H9 (cell line): ENCODE results near the gene NPAS3. TPM values are rescaled to one million over a fixed set of nuclear protein-coding genes. Genes with fewer than 3 reads are reported as not detected.

Experiments used
- DNase-seq: peaks from one replicate; pipeline ENCODE4 v3.0.0-alpha.2; 2017
- H2AFZ ChIP-seq: one replicate; pipeline ENCODE4 v1.6.1; 2013; ENCODE audit warnings: mild to moderate bottlenecking, low read length, control low read depth, moderate library complexity
- H2AK5ac ChIP-seq: 2 replicates; pipeline ENCODE4 v1.6.1; 2013; ENCODE audit warnings: low read length, control low read depth, mixed read lengths; ENCODE audit not compliant: insufficient read length
- H2BK120ac ChIP-seq: one replicate; pipeline ENCODE4 v1.6.1; 2013; ENCODE audit warnings: low read depth, mild to moderate bottlenecking, low read length, control low read depth, inconsistent platforms; ENCODE audit not compliant: poor library complexity, severe bottlenecking
- H2BK12ac ChIP-seq: 2 replicates; pipeline ENCODE4 v1.6.1; 2013; ENCODE audit warnings: low read length, control low read depth, mixed read lengths, low read depth; ENCODE audit not compliant: insufficient read length
- H2BK15ac ChIP-seq: 2 replicates; pipeline ENCODE4 v1.6.1; 2013; ENCODE audit warnings: low read depth, low read length, control low read depth
- H2BK20ac ChIP-seq: one replicate; pipeline ENCODE4 v1.6.1; 2013; ENCODE audit warnings: low read depth, mild to moderate bottlenecking, low read length, control low read depth, inconsistent platforms; ENCODE audit not compliant: poor library complexity, severe bottlenecking
- H2BK5ac ChIP-seq: 2 replicates; pipeline ENCODE4 v1.6.1; 2013; ENCODE audit warnings: low read length, control low read depth, mixed read lengths; ENCODE audit not compliant: insufficient read length
- H3K14ac ChIP-seq: 2 replicates; pipeline ENCODE4 v1.6.1; 2013; ENCODE audit warnings: low read length, control low read depth; ENCODE audit not compliant: insufficient read depth
- H3K18ac ChIP-seq: 2 replicates; pipeline ENCODE4 v1.6.1; 2013; ENCODE audit warnings: low read depth, mild to moderate bottlenecking, mixed read lengths, low read length, control low read depth; ENCODE audit not compliant: insufficient read length
- H3K23ac ChIP-seq: 2 replicates; pipeline ENCODE4 v1.6.1; 2013; ENCODE audit warnings: low read length, control low read depth, mixed read lengths, low read depth; ENCODE audit not compliant: insufficient read length
- H3K23me2 ChIP-seq: 2 replicates; pipeline ENCODE4 v1.6.1; 2013; ENCODE audit warnings: low read depth, mild to moderate bottlenecking, mixed read lengths, low read length, control low read depth; ENCODE audit not compliant: insufficient read length, poor library complexity, severe bottlenecking
- H3K27ac ChIP-seq: 2 replicates; pipeline ENCODE4 v1.5.1; 2013; ENCODE audit warnings: low read length, control low read depth, mixed read lengths, low read depth; ENCODE audit not compliant: insufficient read length
- H3K27me3 ChIP-seq: 2 replicates; pipeline ENCODE4 v1.6.1; 2013; ENCODE audit warnings: low read length, control low read depth, inconsistent platforms; ENCODE audit not compliant: insufficient read depth
- H3K4ac ChIP-seq: 2 replicates; pipeline ENCODE4 v1.6.1; 2013; ENCODE audit warnings: low read depth, mild to moderate bottlenecking, control low read depth, inconsistent platforms, low read length, moderate library complexity
- H3K4me1 ChIP-seq: 2 replicates; pipeline ENCODE4 v1.6.1; 2013; ENCODE audit warnings: low read length, control low read depth, inconsistent platforms; ENCODE audit not compliant: insufficient read depth
- H3K4me2 ChIP-seq: 2 replicates; pipeline ENCODE4 v1.6.1; 2013; ENCODE audit warnings: low read length, control low read depth, mixed read lengths; ENCODE audit not compliant: insufficient read length, insufficient read depth
- H3K56ac ChIP-seq: 2 replicates; pipeline ENCODE4 v1.6.1; 2013; ENCODE audit warnings: low read depth, mild to moderate bottlenecking, mixed read lengths, low read length, control low read depth; ENCODE audit not compliant: insufficient read length
- H3K79me1 ChIP-seq: 2 replicates; pipeline ENCODE4 v1.6.1; 2013; ENCODE audit warnings: low read depth, mild to moderate bottlenecking, moderate library complexity, low read length, control low read depth, inconsistent platforms; ENCODE audit not compliant: insufficient read depth, poor library complexity, severe bottlenecking
- H3K79me2 ChIP-seq: 2 replicates; pipeline ENCODE4 v1.6.1; 2013; ENCODE audit warnings: low read length, control low read depth, inconsistent platforms; ENCODE audit not compliant: insufficient read depth
- H3K9ac ChIP-seq: 2 replicates; pipeline ENCODE4 v1.6.1; 2013; ENCODE audit warnings: low read length, control low read depth, mixed read lengths; ENCODE audit not compliant: insufficient read length; ENCODE audit errors: extremely low read depth
- H3K9me3 ChIP-seq: one replicate; pipeline ENCODE4 v1.6.1; 2013; ENCODE audit warnings: low read depth, low read length, inconsistent platforms; ENCODE audit not compliant: control insufficient read depth
- H3T11ph ChIP-seq: one replicate; pipeline ENCODE4 v1.6.1; 2013; ENCODE audit warnings: mild to moderate bottlenecking, low read length, control low read depth, inconsistent platforms
- H4K20me1 ChIP-seq: one replicate; pipeline ENCODE4 v1.6.1; 2013; ENCODE audit not compliant: control insufficient read depth, insufficient read length, insufficient read depth
- H4K5ac ChIP-seq: 2 replicates; pipeline ENCODE4 v1.6.1; 2013; ENCODE audit warnings: low read depth, mild to moderate bottlenecking, mixed read lengths, low read length, control low read depth; ENCODE audit not compliant: insufficient read length
- H4K8ac ChIP-seq: replicated peaks from 2 replicates; pipeline ENCODE4 v1.6.1; 2013; ENCODE audit warnings: low read length, control low read depth, mixed read lengths, low read depth; ENCODE audit not compliant: insufficient read length
- H4K91ac ChIP-seq: 2 replicates; pipeline ENCODE4 v1.6.1; 2013; ENCODE audit warnings: low read depth, mild to moderate bottlenecking, moderate library complexity, mixed read lengths, low read length, control low read depth; ENCODE audit not compliant: insufficient read length
- H3K27ac Mint-ChIP-seq, 3 experiments: 2 replicates in 2 of 3; 3 replicates in 1 of 3; pipeline ENCODE4 v1.8.0; 2020 to 2021; ENCODE audit warnings: mixed read lengths in 3 of 3, mild to moderate bottlenecking in 1 of 3, moderate library complexity in 1 of 3
- H3K27me3 Mint-ChIP-seq: 2 replicates; pipeline ENCODE4 v1.8.0; 2021; ENCODE audit warnings: low read depth, mild to moderate bottlenecking, moderate library complexity, mixed read lengths
- H3K36me3 Mint-ChIP-seq, 3 experiments: 2 replicates in 2 of 3; 3 replicates in 1 of 3; pipeline ENCODE4 v1.8.0; 2020 to 2021; ENCODE audit warnings: low read depth in 3 of 3, mixed read lengths in 3 of 3; ENCODE audit not compliant: insufficient read depth in 1 of 3
- H3K4me1 Mint-ChIP-seq, 2 experiments: 2 replicates each; pipeline ENCODE4 v1.8.0; 2020; ENCODE audit warnings: mixed read lengths in 2 of 2
- H3K4me3 Mint-ChIP-seq, 2 experiments: 2 replicates in 1 of 2; 3 replicates in 1 of 2; pipeline ENCODE4 v1.8.0; 2020 to 2021; ENCODE audit warnings: mild to moderate bottlenecking in 2 of 2, mixed read lengths in 2 of 2, moderate library complexity in 1 of 2
- H3K9me3 Mint-ChIP-seq, 2 experiments: 2 replicates in 1 of 2; 3 replicates in 1 of 2; pipeline ENCODE4 v1.8.0; 2020; ENCODE audit warnings: mild to moderate bottlenecking in 2 of 2, mixed read lengths in 2 of 2, moderate library complexity in 1 of 2
- WGBS: extraction: QIAGEN DNeasy Blood & Tissue Kit; methylation state at CpG from one replicate; pipeline ENCODE4 v1.1.7; 2013; ENCODE audit warnings: missing lambda C conversion rate, low lambda C conversion rate, mixed read lengths; ENCODE audit not compliant: insufficient read length; ENCODE audit errors: extremely low coverage; 5-methylcytosine and 5-hydroxymethylcytosine counted together
- total RNA-seq: library from RNA; stranded (reverse); gene quantifications from 2 replicates; pipeline ENCODE4 v1.2.1, GENCODE V29; 2021
- TF ChIP-seq, protein P1 (sequence below): fragments of 200-600 bp; sonication (generic); conservative IDR thresholded peaks from 3 replicates; pipeline ENCODE4 v1.8.0; 2021; ENCODE audit warnings: antibody characterized with exemption, mild to moderate bottlenecking

Gene NPAS3
- total RNA-seq, 1 experiment from 2014 or later: 0.17 TPM

- H3K36me3 Mint-ChIP-seq: no peaks in the 10 kb centered on the region
- WGBS: no CpG with 5 or more reads among the region's 3 CpGs
- H4K91ac ChIP-seq: no peak overlapping the region
Observed at GRCh38 chr14:33363682-33364081, 425.0 kb downstream of the NPAS3 start.

More at GRCh38 chr14:33363682-33364081, 425.0 kb downstream of the NPAS3 start:
- H3K9ac ChIP-seq: no peak overlapping the region
- Mint-ChIP-seq H3K4me3 (no peak overlapping the region; a peak in 1 of 5 replicates), H3K27me3 (no peaks in the 10 kb centered on the region), H3K27ac (no peak overlapping the region), H3K9me3 (no peaks in the 10 kb centered on the region), H3K4me1 (peaks cover 25 to 35% of the 10 kb centered on the region in 2 experiments)
- no peaks in the 10 kb centered on the region for H3K27me3 ChIP-seq
- peak overlapping the region; percentile 6 for H2BK20ac ChIP-seq
- no peak for DNase-seq
- H3K56ac ChIP-seq: no peak overlapping the region
- H3K27ac ChIP-seq: no peak overlapping the region
- no peak overlapping the region for H3K4me2 ChIP-seq
- no peaks in the 10 kb centered on the region for H3K79me1 ChIP-seq
- no peaks in the 10 kb centered on the region for H3K9me3 ChIP-seq
- no peak overlapping the region for H2AK5ac ChIP-seq
- H3K23me2 ChIP-seq: no peaks in the 10 kb centered on the region
- H2BK5ac ChIP-seq: no peak overlapping the region
- H2BK15ac ChIP-seq: no peak overlapping the region
- no peak overlapping the region for H4K5ac ChIP-seq
- H3T11ph ChIP-seq: no peak overlapping the region
- TF ChIP-seq, protein P1, sequence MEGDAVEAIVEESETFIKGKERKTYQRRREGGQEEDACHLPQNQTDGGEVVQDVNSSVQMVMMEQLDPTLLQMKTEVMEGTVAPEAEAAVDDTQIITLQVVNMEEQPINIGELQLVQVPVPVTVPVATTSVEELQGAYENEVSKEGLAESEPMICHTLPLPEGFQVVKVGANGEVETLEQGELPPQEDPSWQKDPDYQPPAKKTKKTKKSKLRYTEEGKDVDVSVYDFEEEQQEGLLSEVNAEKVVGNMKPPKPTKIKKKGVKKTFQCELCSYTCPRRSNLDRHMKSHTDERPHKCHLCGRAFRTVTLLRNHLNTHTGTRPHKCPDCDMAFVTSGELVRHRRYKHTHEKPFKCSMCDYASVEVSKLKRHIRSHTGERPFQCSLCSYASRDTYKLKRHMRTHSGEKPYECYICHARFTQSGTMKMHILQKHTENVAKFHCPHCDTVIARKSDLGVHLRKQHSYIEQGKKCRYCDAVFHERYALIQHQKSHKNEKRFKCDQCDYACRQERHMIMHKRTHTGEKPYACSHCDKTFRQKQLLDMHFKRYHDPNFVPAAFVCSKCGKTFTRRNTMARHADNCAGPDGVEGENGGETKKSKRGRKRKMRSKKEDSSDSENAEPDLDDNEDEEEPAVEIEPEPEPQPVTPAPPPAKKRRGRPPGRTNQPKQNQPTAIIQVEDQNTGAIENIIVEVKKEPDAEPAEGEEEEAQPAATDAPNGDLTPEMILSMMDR: no peak
- H4K20me1 ChIP-seq: no peaks in the 10 kb centered on the region
- no peak overlapping the region for H3K23ac ChIP-seq
- no peaks in the 10 kb centered on the region for H3K79me2 ChIP-seq
- no peak overlapping the region for H2AFZ ChIP-seq
- H3K4ac ChIP-seq: no peak overlapping the region
- no peaks in the 10 kb centered on the region; the same call in 1 of the 2 replicates for H3K4me1 ChIP-seq
- no peak overlapping the region for H3K14ac ChIP-seq
- no peak overlapping the region for H3K18ac ChIP-seq
- no peak overlapping the region for H2BK12ac ChIP-seq
- no peak overlapping the region for H4K8ac ChIP-seq
- H2BK120ac ChIP-seq: no peak overlapping the region
